HepG2 (cell line): ENCODE data around the gene MFSD12. TPM values are rescaled to one million over a fixed set of nuclear protein-coding genes. Genes with fewer than 3 reads are reported as not detected.

Experiments used
- ATAC-seq: fragments of 200-7000 bp; cut with Tn5 transposase; 3 replicates; pipeline ENCODE4 v1.9.1; 2020; ENCODE audit warnings: mild to moderate bottlenecking, moderate library complexity
- BruUV-seq: library from RNA; stranded (reverse); fragments of 400-500 nt; replicated peaks from 2 replicates; lab custom pipeline; 2021; lab: Mats Ljungman, UMichigan
- CTCF ChIA-PET: fragments of 300-600 bp; formaldehyde crosslinking; extraction: SDS; loops from one replicate; lab custom pipeline; 2021; ENCODE audit warnings: low total read pairs, inconsistent platforms, low intra/inter-chr PET ratio; lab: Yijun Ruan, JAX
- POLR2A ChIA-PET: fragments of 350-600 bp; sonication (Branson Sonifier 250); formaldehyde crosslinking; loops from one replicate; lab custom pipeline; 2020; ENCODE audit warnings: antibody characterized with exemption, inconsistent platforms; lab: Yijun Ruan, JAX
- DNase-seq: peaks from one replicate; pipeline ENCODE4 v3.0.0-alpha.2; 2015; ENCODE audit warnings: low spot score
- FAIRE-seq: peaks from 3 replicates; lab custom pipeline; 2011; peaks lifted over from hg19 to GRCh38; lab: Jason Lieb, UNC
- H2AFZ ChIP-seq: one replicate; pipeline ENCODE4 v1.6.1; 2011; ENCODE audit warnings: low read length, inconsistent platforms
- H3K27ac ChIP-seq: fragments of 300-600 bp; 3 replicates; pipeline ENCODE4 v1.8.0; 2011; ENCODE audit warnings: mixed run types, mild to moderate bottlenecking, mixed read lengths, low read length, inconsistent platforms; ENCODE audit not compliant: insufficient read depth; ENCODE audit errors: extremely low read length
- H3K27me3 ChIP-seq, 2 experiments: fragments of 200-600 bp in 1 of 2; 2 replicates in 1 of 2; 3 replicates in 1 of 2; pipeline versions ENCODE4 v1.6.0 to v1.8.0; 2011; ENCODE audit warnings: low read length in 2 of 2, mild to moderate bottlenecking in 2 of 2, moderate library complexity in 2 of 2, inconsistent platforms in 1 of 2; ENCODE audit not compliant: insufficient read depth in 2 of 2, control insufficient read depth in 1 of 2
- H3K36me3 ChIP-seq, 2 experiments: fragments of 200-600 bp in 1 of 2; replicated peaks in 1 of 2; 2 replicates in 1 of 2; 3 replicates in 1 of 2; pipeline versions ENCODE4 v1.5.1 to v1.8.0; 2011; ENCODE audit warnings: low read length in 2 of 2, inconsistent platforms in 1 of 2; ENCODE audit not compliant: insufficient read depth in 2 of 2, control insufficient read depth in 1 of 2
- H3K4me1 ChIP-seq: 2 replicates; pipeline ENCODE4 v1.5.1; 2012; ENCODE audit warnings: low read length, inconsistent platforms; ENCODE audit not compliant: insufficient read depth
- H3K4me2 ChIP-seq: 2 replicates; pipeline ENCODE4 v1.6.0; 2011; ENCODE audit warnings: low read depth, low read length, inconsistent platforms
- H3K4me3 ChIP-seq, 3 experiments: fragments of 200-600 bp in 1 of 3; sonication (generic), shearing (Covaris generic) in 1 of 3; replicated peaks in 1 of 3; 2 replicates each; pipeline ENCODE4 v1.5.1; 2011 to 2016; ENCODE audit warnings: low read length in 3 of 3, inconsistent platforms in 2 of 3, low read depth in 2 of 3, mild to moderate bottlenecking in 2 of 3, control low read depth in 1 of 3, mixed read lengths in 1 of 3; ENCODE audit not compliant: insufficient read depth in 1 of 3
- H3K79me2 ChIP-seq: one replicate; pipeline ENCODE4 v1.6.1; 2011; ENCODE audit warnings: low read length, inconsistent platforms; ENCODE audit not compliant: insufficient read depth
- H3K9ac ChIP-seq: 2 replicates; pipeline ENCODE4 v1.6.0; 2011; ENCODE audit warnings: mild to moderate bottlenecking, low read depth, low read length, inconsistent platforms; ENCODE audit not compliant: insufficient read depth
- H3K9me3 ChIP-seq: 2 replicates; pipeline ENCODE4 v1.5.1; 2012; ENCODE audit warnings: mild to moderate bottlenecking, low read length
- H4K20me1 ChIP-seq: 2 replicates; pipeline ENCODE4 v1.6.0; 2011; ENCODE audit warnings: inconsistent platforms, mild to moderate bottlenecking, low read length, moderate library complexity; ENCODE audit not compliant: insufficient read depth
- ATF3 ChIP-seq: sonication (generic); formaldehyde crosslinking; IDR thresholded peaks from 2 replicates; pipeline ENCODE4 v1.4.0; 2020; ENCODE audit warnings: missing genetic modification reagents
- ATF7-NPFF ChIP-seq: sonication (generic); formaldehyde crosslinking; IDR thresholded peaks from 2 replicates; pipeline ENCODE4 v1.8.1; 2023; ENCODE audit warnings: mild to moderate bottlenecking, low read depth, missing genetic modification reagents, moderate library complexity
- HOXA9 ChIP-seq: sonication (generic); formaldehyde crosslinking; IDR thresholded peaks from 2 replicates; pipeline ENCODE4 v1.8.1; 2022; ENCODE audit warnings: missing genetic modification reagents, mild to moderate bottlenecking, moderate library complexity, borderline replicate concordance
- KLF11 ChIP-seq: IDR thresholded peaks from 2 replicates; pipeline ENCODE4 v1.6.1; 2016; ENCODE audit warnings: missing compliant biosample characterization
- MNT ChIP-seq: fragments of 450-650 bp; IDR thresholded peaks from 2 replicates; pipeline ENCODE4 v1.6.1; 2016
- NFKB2 ChIP-seq: sonication (generic); formaldehyde crosslinking; IDR thresholded peaks from 2 replicates; pipeline ENCODE4 v1.4.0; 2020; ENCODE audit warnings: missing genetic modification reagents, borderline replicate concordance
- RBM39 ChIP-seq: fragments of 200-400 bp; formaldehyde crosslinking; IDR thresholded peaks from one replicate; pipeline ENCODE4 v1.6.1; 2018; ENCODE audit warnings: antibody characterized with exemption, mild to moderate bottlenecking, low read depth, low read length; ENCODE audit not compliant: poor library complexity, severe bottlenecking
- RFX5 ChIP-seq: IDR thresholded peaks from 2 replicates; pipeline ENCODE4 v1.6.1; 2011; ENCODE audit warnings: low read depth, low read length, improper control_type of control experiment
- SPEN ChIP-seq: sonication (generic); formaldehyde crosslinking; IDR thresholded peaks from 2 replicates; pipeline ENCODE4 v1.5.1; 2020; ENCODE audit warnings: low read depth, mild to moderate bottlenecking, missing genetic modification reagents
- ZNF225 ChIP-seq: sonication (generic); formaldehyde crosslinking; IDR thresholded peaks from 2 replicates; pipeline ENCODE4 v1.4.0; 2020; ENCODE audit warnings: mild to moderate bottlenecking, missing genetic modification reagents
- ZNF276 ChIP-seq: sonication (generic); formaldehyde crosslinking; IDR thresholded peaks from 2 replicates; pipeline ENCODE4 v1.4.0; 2020; ENCODE audit warnings: mild to moderate bottlenecking, low read depth, missing genetic modification reagents
- ZNF335 ChIP-seq: sonication (generic); formaldehyde crosslinking; IDR thresholded peaks from 2 replicates; pipeline ENCODE4 v1.4.0; 2020; ENCODE audit warnings: missing genetic modification reagents
- ZNF501 ChIP-seq: sonication (generic); formaldehyde crosslinking; IDR thresholded peaks from 2 replicates; pipeline ENCODE4 v1.5.1; 2020; ENCODE audit warnings: mild to moderate bottlenecking, moderate library complexity, missing genetic modification reagents
- ZNF530 ChIP-seq: sonication (generic); formaldehyde crosslinking; IDR thresholded peaks from 2 replicates; pipeline ENCODE4 v1.5.0; 2020; ENCODE audit warnings: low read depth, mild to moderate bottlenecking, missing genetic modification reagents
- ZNF687 ChIP-seq: sonication (generic); formaldehyde crosslinking; IDR thresholded peaks from 2 replicates; pipeline ENCODE4 v1.5.1; 2020; ENCODE audit warnings: mild to moderate bottlenecking, missing genetic modification reagents, moderate library complexity
- ZNF740 ChIP-seq: sonication (generic); formaldehyde crosslinking; IDR thresholded peaks from 2 replicates; pipeline ENCODE4 v1.4.0; 2020; ENCODE audit warnings: missing genetic modification reagents
- WGBS: methylation state at CpG from one replicate; pipeline ENCODE4 v1.1.6; 2017; ENCODE audit warnings: low lambda C conversion rate; 5-methylcytosine and 5-hydroxymethylcytosine counted together
- in situ Hi-C: cut with HindIII; loops from 2 replicates; pipeline ENCODE4 v1.10.0; 2017; ENCODE audit warnings: low pct_unique_long_range_greater_than_20kb; ENCODE audit not compliant: extremely low pct_ligation_motif_present
- intact Hi-C: fragments of 100-400 bp; cut with micrococcal nuclease; formaldehyde crosslinking; loops from one replicate; pipeline ENCODE4 v1.10.0; 2022; ENCODE audit not compliant: unreplicated experiment
- polyA plus RNA-seq, 8 experiments: library from polyadenylated mRNA; depleted of rRNA in 3 of 8; stranded (reverse) in 7 of 8; unstranded in 1 of 8; fragments of >200 nt; fragmentation: Illumina TruSeq in 4 of 8; extraction: Trizol in 4 of 8; gene quantifications; 2 replicates each; pipeline versions ENCODE4 v1.2.1 to v1.2.3, GENCODE V29; 2011 to 2016; ENCODE audit warnings: low read depth in 4 of 8, missing spikeins in 1 of 8, mixed read lengths in 1 of 8; ENCODE audit not compliant: insufficient read depth in 1 of 8
- total RNA-seq, 5 experiments: library from RNA; depleted of rRNA; stranded (reverse); fragments of >200 nt; fragmentation: Illumina TruSeq; extraction: Trizol; gene quantifications; 2 replicates each; pipeline ENCODE4 v1.2.3, GENCODE V29; 2016; ENCODE audit warnings: low read depth in 1 of 5

MFSD12 gene
- total and polyA plus RNA-seq, 2 of the 13 experiments (the other 11 are each of a cell fraction or from before 2014, with no cell fraction given): 27.2 to 29.1 TPM

- Histone ChIP-seq H3K36me3 (peaks cover 0 to 8% of the 10 kb centered on the region in 2 experiments; a peak in 2 of 5 replicates), H3K4me3 (peak within 1 kb of the TSS; percentile 37 to 59 (median 49)), H4K20me1 (no peaks in the 10 kb centered on the region), H3K27ac (no peak within 1 kb of the TSS), H3K27me3 (peaks cover 0 to 29% of the 10 kb centered on the region in 2 experiments; a peak in 2 of 5 replicates), H3K9me3 (no peaks in the 10 kb centered on the region), H3K4me2 (peak within 1 kb of the TSS; percentile 77), H3K4me1 (peaks cover 48% of the 10 kb centered on the region), H2AFZ (no peak within 1 kb of the TSS), H3K79me2 (no peaks in the 10 kb centered on the region), H3K9ac (peak within 1 kb of the TSS; percentile 29; the same call in 1 of the 2 replicates)
- ChIA-PET CTCF (no interaction called here), POLR2A (no interaction called here)
- DNase-seq (no peak), FAIRE-seq (no peak), ATAC-seq (peak; percentile 51)
- BruUV-seq: no TSS peak
- no CpG with 5 or more reads among the region's 46 CpGs for WGBS
- in situ Hi-C loops: no loop called here
- intact Hi-C loops: no loop called here
- TF ChIP-seq ATF7-NPFF (CRISPR knock-in tag) (no peak), RBM39 (peak; percentile 42), ATF3 (CRISPR knock-in tag) (no peak), ZNF687 (CRISPR knock-in tag) (0 out of 2 replicates have a peak, but pooled peaks have one; percentile 32), ZNF276 (no peak), ZNF530 (CRISPR knock-in tag) (no peak), MNT (no peak), SPEN (no peak), ZNF740 (CRISPR knock-in tag) (no peak), ZNF225 (CRISPR knock-in tag) (no peak), NFKB2 (CRISPR knock-in tag) (peak; percentile 21; the same call in 1 of the 2 replicates), ZNF501 (no peak), HOXA9 (CRISPR knock-in tag) (no peak), RFX5 (no peak), ZNF335 (peak; percentile 49; the same call in 1 of the 2 replicates), KLF11 (no peak)
Measured at GRCh38 chr19:3606690-3607289, 49.4 kb upstream of the MFSD12 start, which contains the start of gene TBXA2R. Gene TBXA2R, minus strand, starts transcription at chr19:3606875. Its CDS starts 6,241 bp downstream, at chr19:3600634.
